IPS DF 19.7 (cell line): ENCODE measurements around the gene SUN1.
"Not testable (repeated sequence)": the region's sequence is repeated elsewhere in the genome, so short reads cannot be mapped to it uniquely, and the experiment has no call there.

Source experiments
- DNase-seq: peaks from one replicate; pipeline ENCODE4 v3.0.0-alpha.2; 2013; ENCODE audit warnings: low read depth, low spot score

SUN1 gene

GRCh38 chr7:835021-835420, 2.7 kb downstream of the SUN1 start:
- no peak for DNase-seq

DNA sequence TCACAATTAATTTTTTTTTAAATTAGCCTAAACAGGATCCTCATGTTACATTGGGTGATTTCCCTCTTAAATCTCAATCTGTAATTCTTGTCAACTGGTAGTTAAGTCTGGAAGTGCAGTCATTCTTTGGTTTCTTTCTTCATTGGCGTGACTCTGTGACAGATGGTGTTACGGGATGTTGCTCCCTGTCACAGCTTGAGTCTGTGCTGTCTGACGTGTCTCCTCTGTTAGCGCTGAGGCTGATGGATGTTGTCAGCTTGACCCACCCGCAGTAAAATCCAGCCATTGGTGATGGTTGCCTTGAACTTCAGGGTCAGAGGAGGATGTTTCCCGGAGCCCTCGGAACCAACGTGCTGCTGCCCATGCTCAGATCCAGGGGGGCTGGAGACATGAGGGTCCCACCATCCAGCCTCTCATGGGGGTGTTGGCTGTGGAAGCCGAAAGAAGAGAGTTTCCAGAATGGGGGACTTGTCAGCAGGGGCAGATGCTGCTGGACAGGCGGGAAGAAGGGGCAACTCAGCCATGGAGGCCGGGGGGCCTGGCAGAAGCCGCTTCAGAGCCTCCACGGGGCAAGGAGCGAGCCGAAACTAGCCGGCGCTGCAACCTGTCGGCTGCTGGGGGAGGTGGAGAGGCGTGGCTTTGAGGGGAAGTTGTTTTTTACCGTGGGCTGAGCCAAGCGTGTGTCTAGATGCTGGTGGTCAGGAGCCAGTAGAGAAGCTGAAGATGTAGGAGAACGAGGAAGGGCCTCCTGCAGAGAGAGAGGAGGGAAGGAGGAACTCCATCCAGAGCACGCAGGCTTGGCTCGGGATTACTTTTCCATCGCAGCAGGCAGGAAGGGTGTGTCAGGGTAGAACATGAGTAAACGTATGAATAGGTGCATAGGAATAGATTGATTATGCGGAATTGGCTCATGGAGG, 3.5 kb downstream of the SUN1 start:
- no peak for DNase-seq

GRCh38 chr7:836429-836828, 4.2 kb downstream of the SUN1 start:
- no peak for DNase-seq

GRCh38 chr7:837001-837400, 4.7 kb downstream of the SUN1 start:
- no peak for DNase-seq

GRCh38 chr7:840001-840600, 7.8 kb downstream of the SUN1 start:
- DNase-seq, result no peak

GRCh38 chr7:841943-842342, 9.7 kb downstream of the SUN1 start:
- no peak for DNase-seq

GRCh38 chr7:842431-843031, 10.3 kb downstream of the SUN1 start:
- no peak for DNase-seq

- no peak for DNase-seq
Observed at GRCh38 chr7:843230-843629, 11.0 kb downstream of the SUN1 start.

DNA sequence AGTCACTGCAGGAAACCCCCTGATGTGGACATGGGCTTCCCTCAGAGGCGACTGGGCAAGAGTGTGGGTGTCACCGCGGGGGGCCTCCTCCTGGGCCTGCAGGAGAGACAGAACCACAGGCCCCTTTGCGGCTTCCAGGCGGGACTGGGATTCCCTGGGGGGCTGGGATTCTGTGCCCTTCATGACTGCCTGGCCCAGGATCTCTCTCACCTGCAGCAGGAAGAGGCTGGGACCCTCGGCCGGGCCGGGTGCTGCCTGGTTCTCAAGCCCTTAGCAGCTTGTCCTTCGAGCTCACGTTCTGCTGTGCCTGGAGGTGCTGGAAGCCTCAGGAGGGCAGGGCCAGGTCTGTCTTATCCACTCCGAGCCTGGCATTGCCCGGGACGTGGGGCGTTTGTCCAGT, 11.8 kb downstream of the SUN1 start:
- DNase-seq, result no peak

- no peak for DNase-seq
Observed at GRCh38 chr7:844514-844913, 12.2 kb downstream of the SUN1 start.

- DNase-seq, result no peak
Observed at GRCh38 chr7:845091-845490, 12.8 kb downstream of the SUN1 start.

DNA sequence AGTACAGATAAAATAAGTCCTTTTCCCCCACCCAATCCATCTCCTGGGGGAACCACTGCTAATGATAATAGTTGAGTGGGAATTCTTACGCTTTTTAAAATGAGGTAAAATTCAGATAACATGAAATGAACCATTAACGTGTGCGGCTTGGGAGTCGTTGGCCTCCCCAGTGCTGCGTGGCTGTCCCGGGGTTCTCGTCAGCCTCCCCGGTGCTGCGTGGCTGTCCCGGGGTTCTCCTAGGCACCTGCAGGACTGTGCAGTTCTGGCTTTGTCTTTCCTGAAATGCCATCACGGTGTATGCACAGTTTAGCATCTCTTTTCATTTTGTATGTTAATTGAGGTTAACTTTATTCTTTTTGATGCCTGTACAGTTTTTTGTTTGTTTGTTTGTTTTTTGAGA, 13.5 kb downstream of the SUN1 start:
- DNase-seq, result no peak

- DNase-seq, result not testable (repeated sequence)
Observed at GRCh38 chr7:846958-847650, 14.8 kb downstream of the SUN1 start.

DNA sequence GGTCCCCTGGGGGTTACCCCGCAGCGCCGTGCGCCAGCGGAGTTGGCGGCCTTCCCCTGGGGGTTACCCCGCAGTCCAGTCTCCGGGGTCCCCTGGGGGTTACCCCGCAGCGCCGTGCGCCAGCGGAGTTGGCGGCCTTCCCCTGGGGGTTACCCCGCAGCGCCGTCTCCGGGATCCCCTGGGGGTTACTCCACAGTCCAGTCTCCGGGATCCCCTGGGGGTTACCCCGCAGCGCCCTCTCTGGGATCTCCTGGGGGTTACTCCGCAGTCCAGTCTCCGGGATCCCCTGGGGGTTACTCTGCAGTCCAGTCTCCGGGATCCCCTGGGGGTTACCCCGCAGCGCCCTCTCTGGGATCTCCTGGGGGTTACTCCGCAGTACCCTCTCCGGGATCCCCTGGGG, 15.5 kb downstream of the SUN1 start:
- not testable (repeated sequence) for DNase-seq

GRCh38 chr7:849145-849544, 16.9 kb downstream of the SUN1 start:
- DNase-seq, result no peak

DNA sequence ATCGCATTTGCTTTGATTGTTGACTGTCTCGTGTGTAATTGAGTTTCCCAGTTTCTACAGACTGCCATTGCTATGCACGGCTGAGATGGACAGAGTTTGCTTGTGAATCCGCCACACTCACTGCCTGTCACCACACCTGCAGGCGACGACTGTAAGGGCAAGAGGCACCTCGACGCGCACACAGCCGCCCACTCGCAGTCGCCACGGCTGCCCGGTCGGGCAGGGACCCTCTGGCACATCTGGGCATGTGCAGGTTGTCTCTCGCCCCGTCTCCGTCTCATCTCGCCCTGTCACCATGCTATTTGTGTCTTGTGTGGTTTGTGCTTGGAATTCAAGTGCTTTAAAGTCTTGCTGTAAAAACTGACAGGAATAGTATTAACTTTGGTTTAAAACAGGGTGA, 17.5 kb downstream of the SUN1 start:
- no peak for DNase-seq

GRCh38 chr7:851204-851603, 18.9 kb downstream of the SUN1 start:
- no peak for DNase-seq

GRCh38 chr7:853366-854117, 21.3 kb downstream of the SUN1 start:
- no peak for DNase-seq

GRCh38 chr7:854118-854775, 22.0 kb downstream of the SUN1 start:
- DNase-seq, result no peak

- DNase-seq, result no peak
Observed at GRCh38 chr7:855686-856369, 23.6 kb downstream of the SUN1 start.
